Omental fat pad (tissue), 4 donors: ENCODE results near the gene IFT122. TPM values are rescaled to one million over a fixed set of nuclear protein-coding genes. Genes with fewer than 3 reads are reported as not detected.

Experiments
- ATAC-seq: fragments of 150-250 bp; one replicate; pipeline ENCODE4 v1.9.1; 2016; ENCODE audit warnings: mild to moderate bottlenecking, moderate library complexity; ENCODE audit not compliant: low FRiP score
- DNase-seq: peaks from one replicate; pipeline ENCODE4 v3.0.0-alpha.2; 2019; ENCODE audit warnings: low spot score
- CTCF ChIP-seq, 3 donors: fragments of 450-650 bp; IDR thresholded peaks; one replicate each; pipeline ENCODE4 v1.5.1; 2016 to 2017; ENCODE audit warnings: antibody characterized with exemption in 3 of 3, mild to moderate bottlenecking in 3 of 3, moderate library complexity in 2 of 3
- total RNA-seq, 4 donors: library from RNA; depleted of rRNA; stranded (reverse); fragments of >200 nt; gene quantifications; one replicate each; pipeline ENCODE4 v1.1.0, GENCODE V29; 2016

Gene IFT122
- total RNA-seq, 4 donors from 2014 or later = 19.6 to 62.9 (median 28.2) TPM

GRCh38 chr3:129417326-129417725 is 22.7 kb upstream of the IFT122 start:
- DNase-seq = no peak
- no peak for ATAC-seq
- TF ChIP-seq CTCF (IDR thresholded peaks at IDR 0.05) = no peak

- TF ChIP-seq CTCF (IDR thresholded peaks at IDR 0.05) = no peak
- no peak for DNase-seq
- ATAC-seq = no peak
Measured at GRCh38 chr3:129418041-129418973, 21.7 kb upstream of the IFT122 start.

GRCh38 chr3:129419476-129419875 is 20.5 kb upstream of the IFT122 start:
- no peak for TF ChIP-seq CTCF (IDR thresholded peaks at IDR 0.05)

GRCh38 chr3:129421236-129421883 is 18.7 kb upstream of the IFT122 start:
- DNase-seq (no peak), ATAC-seq (no peak)

More at GRCh38 chr3:129419476-129419875, 20.5 kb upstream of the IFT122 start:
- ATAC-seq = no peak
- no peak for DNase-seq

GRCh38 chr3:129421988-129422745 is 17.9 kb upstream of the IFT122 start:
- ATAC-seq (no peak), DNase-seq (no peak)
- TF ChIP-seq CTCF (IDR thresholded peaks at IDR 0.05) = no peak

More at GRCh38 chr3:129421236-129421883, 18.7 kb upstream of the IFT122 start:
- TF ChIP-seq CTCF (IDR thresholded peaks at IDR 0.05) = no peak

- DNase-seq (no peak), ATAC-seq (no peak)
- no peak for TF ChIP-seq CTCF (IDR thresholded peaks at IDR 0.05)
Measured at GRCh38 chr3:129422897-129423296, 17.1 kb upstream of the IFT122 start.
